HepG2 (cell line): ENCODE measurements around the gene ACTR1A. TPM values are rescaled to one million over a fixed set of nuclear protein-coding genes. Genes with fewer than 3 reads are reported as not detected.

Experiments
- ATAC-seq: fragments of 200-7000 bp; cut with Tn5 transposase; 3 replicates; pipeline ENCODE4 v1.9.1; 2020; ENCODE audit warnings: mild to moderate bottlenecking, moderate library complexity
- BruUV-seq: library from RNA; stranded (reverse); fragments of 400-500 nt; replicated peaks from 2 replicates; lab custom pipeline; 2021; lab: Mats Ljungman, UMichigan
- CTCF ChIA-PET: fragments of 300-600 bp; formaldehyde crosslinking; extraction: SDS; loops from one replicate; lab custom pipeline; 2021; ENCODE audit warnings: low total read pairs, inconsistent platforms, low intra/inter-chr PET ratio; lab: Yijun Ruan, JAX
- POLR2A ChIA-PET: fragments of 350-600 bp; sonication (Branson Sonifier 250); formaldehyde crosslinking; loops from one replicate; lab custom pipeline; 2020; ENCODE audit warnings: antibody characterized with exemption, inconsistent platforms; lab: Yijun Ruan, JAX
- DNase-seq: peaks from one replicate; pipeline ENCODE4 v3.0.0-alpha.2; 2015; ENCODE audit warnings: low spot score
- FAIRE-seq: peaks from 3 replicates; lab custom pipeline; 2011; peaks lifted over from hg19 to GRCh38; lab: Jason Lieb, UNC
- H2AFZ ChIP-seq: one replicate; pipeline ENCODE4 v1.6.1; 2011; ENCODE audit warnings: low read length, inconsistent platforms
- H3K27ac ChIP-seq: fragments of 300-600 bp; 3 replicates; pipeline ENCODE4 v1.8.0; 2011; ENCODE audit warnings: mixed run types, mild to moderate bottlenecking, mixed read lengths, low read length, inconsistent platforms; ENCODE audit not compliant: insufficient read depth; ENCODE audit errors: extremely low read length
- H3K27me3 ChIP-seq, 2 experiments: fragments of 200-600 bp in 1 of 2; 2 replicates in 1 of 2; 3 replicates in 1 of 2; pipeline versions ENCODE4 v1.6.0 to v1.8.0; 2011; ENCODE audit warnings: low read length in 2 of 2, mild to moderate bottlenecking in 2 of 2, moderate library complexity in 2 of 2, inconsistent platforms in 1 of 2; ENCODE audit not compliant: insufficient read depth in 2 of 2, control insufficient read depth in 1 of 2
- H3K36me3 ChIP-seq, 2 experiments: fragments of 200-600 bp in 1 of 2; replicated peaks in 1 of 2; 2 replicates in 1 of 2; 3 replicates in 1 of 2; pipeline versions ENCODE4 v1.5.1 to v1.8.0; 2011; ENCODE audit warnings: low read length in 2 of 2, inconsistent platforms in 1 of 2; ENCODE audit not compliant: insufficient read depth in 2 of 2, control insufficient read depth in 1 of 2
- H3K4me1 ChIP-seq: 2 replicates; pipeline ENCODE4 v1.5.1; 2012; ENCODE audit warnings: low read length, inconsistent platforms; ENCODE audit not compliant: insufficient read depth
- H3K4me2 ChIP-seq: 2 replicates; pipeline ENCODE4 v1.6.0; 2011; ENCODE audit warnings: low read depth, low read length, inconsistent platforms
- H3K4me3 ChIP-seq, 3 experiments: fragments of 200-600 bp in 1 of 3; sonication (generic), shearing (Covaris generic) in 1 of 3; replicated peaks in 1 of 3; 2 replicates each; pipeline ENCODE4 v1.5.1; 2011 to 2016; ENCODE audit warnings: low read length in 3 of 3, inconsistent platforms in 2 of 3, low read depth in 2 of 3, mild to moderate bottlenecking in 2 of 3, control low read depth in 1 of 3, mixed read lengths in 1 of 3; ENCODE audit not compliant: insufficient read depth in 1 of 3
- H3K79me2 ChIP-seq: one replicate; pipeline ENCODE4 v1.6.1; 2011; ENCODE audit warnings: low read length, inconsistent platforms; ENCODE audit not compliant: insufficient read depth
- H3K9ac ChIP-seq: 2 replicates; pipeline ENCODE4 v1.6.0; 2011; ENCODE audit warnings: mild to moderate bottlenecking, low read depth, low read length, inconsistent platforms; ENCODE audit not compliant: insufficient read depth
- H3K9me3 ChIP-seq: 2 replicates; pipeline ENCODE4 v1.5.1; 2012; ENCODE audit warnings: mild to moderate bottlenecking, low read length
- H4K20me1 ChIP-seq: 2 replicates; pipeline ENCODE4 v1.6.0; 2011; ENCODE audit warnings: inconsistent platforms, mild to moderate bottlenecking, low read length, moderate library complexity; ENCODE audit not compliant: insufficient read depth
- ATF2 ChIP-seq: sonication (generic); formaldehyde crosslinking; IDR thresholded peaks from 2 replicates; pipeline ENCODE4 v1.4.0; 2020; ENCODE audit warnings: missing genetic modification reagents
- DR1 ChIP-seq: sonication (generic); formaldehyde crosslinking; IDR thresholded peaks from 2 replicates; pipeline ENCODE4 v1.8.0; 2021; ENCODE audit warnings: mild to moderate bottlenecking, missing genetic modification reagents, inconsistent platforms
- SETDB1 ChIP-seq: sonication (generic); formaldehyde crosslinking; IDR thresholded peaks from 2 replicates; pipeline ENCODE4 v1.5.1; 2020; ENCODE audit warnings: missing genetic modification reagents, mild to moderate bottlenecking, borderline replicate concordance
- YEATS4 ChIP-seq: sonication (generic); formaldehyde crosslinking; IDR thresholded peaks from 2 replicates; pipeline ENCODE4 v1.4.0; 2020; ENCODE audit warnings: missing genetic modification reagents, borderline replicate concordance
- ZMAT3 ChIP-seq: sonication (generic); formaldehyde crosslinking; conservative IDR thresholded peaks from 2 replicates; pipeline ENCODE4 v1.7.0; 2021; ENCODE audit warnings: missing genetic modification reagents
- ZNF430 ChIP-seq: sonication (generic); formaldehyde crosslinking; IDR thresholded peaks from 2 replicates; pipeline ENCODE4 v1.9.0; 2021; ENCODE audit warnings: mild to moderate bottlenecking, missing genetic modification reagents
- ZNF558 ChIP-seq: sonication (generic); formaldehyde crosslinking; IDR thresholded peaks from 2 replicates; pipeline ENCODE4 v1.9.0; 2022; ENCODE audit warnings: mild to moderate bottlenecking, missing genetic modification reagents, borderline replicate concordance
- ZNF609 ChIP-seq: sonication (generic); formaldehyde crosslinking; IDR thresholded peaks from 2 replicates; pipeline ENCODE4 v1.4.0; 2020; ENCODE audit warnings: mild to moderate bottlenecking, missing genetic modification reagents, borderline replicate concordance
- WGBS: methylation state at CpG from one replicate; pipeline ENCODE4 v1.1.6; 2017; ENCODE audit warnings: low lambda C conversion rate; 5-methylcytosine and 5-hydroxymethylcytosine counted together
- in situ Hi-C: cut with HindIII; loops from 2 replicates; pipeline ENCODE4 v1.10.0; 2017; ENCODE audit warnings: low pct_unique_long_range_greater_than_20kb; ENCODE audit not compliant: extremely low pct_ligation_motif_present
- intact Hi-C: fragments of 100-400 bp; cut with micrococcal nuclease; formaldehyde crosslinking; loops from one replicate; pipeline ENCODE4 v1.10.0; 2022; ENCODE audit not compliant: unreplicated experiment
- polyA plus RNA-seq, 8 experiments: library from polyadenylated mRNA; depleted of rRNA in 3 of 8; stranded (reverse) in 7 of 8; unstranded in 1 of 8; fragments of >200 nt; fragmentation: Illumina TruSeq in 4 of 8; extraction: Trizol in 4 of 8; gene quantifications; 2 replicates each; pipeline versions ENCODE4 v1.2.1 to v1.2.3, GENCODE V29; 2011 to 2016; ENCODE audit warnings: low read depth in 4 of 8, missing spikeins in 1 of 8, mixed read lengths in 1 of 8; ENCODE audit not compliant: insufficient read depth in 1 of 8
- total RNA-seq, 5 experiments: library from RNA; depleted of rRNA; stranded (reverse); fragments of >200 nt; fragmentation: Illumina TruSeq; extraction: Trizol; gene quantifications; 2 replicates each; pipeline ENCODE4 v1.2.3, GENCODE V29; 2016; ENCODE audit warnings: low read depth in 1 of 5
- TF ChIP-seq, protein P1 (sequence below): IDR thresholded peaks from 2 replicates; pipeline ENCODE4 v1.6.1; 2012; ENCODE audit warnings: low read depth, low read length, improper control_type of control experiment
- TF ChIP-seq, protein P2 (sequence below): sonication (generic); formaldehyde crosslinking; IDR thresholded peaks from 2 replicates; pipeline ENCODE4 v1.4.0; 2020; ENCODE audit warnings: mild to moderate bottlenecking, missing genetic modification reagents

ACTR1A gene
- total and polyA plus RNA-seq, 2 of the 13 experiments (the other 11 are each of a cell fraction or from before 2014, with no cell fraction given): 59.6 to 62.8 TPM

GRCh38 chr10:102485093-102485784 lies 17.3 kb downstream of the ACTR1A start (continued):
- TF ChIP-seq ATF2 (CRISPR knock-in tag): no peak
- TF ChIP-seq DR1 (CRISPR knock-in tag): no peak
- no peak for TF ChIP-seq ZNF609 (CRISPR knock-in tag)

DNA sequence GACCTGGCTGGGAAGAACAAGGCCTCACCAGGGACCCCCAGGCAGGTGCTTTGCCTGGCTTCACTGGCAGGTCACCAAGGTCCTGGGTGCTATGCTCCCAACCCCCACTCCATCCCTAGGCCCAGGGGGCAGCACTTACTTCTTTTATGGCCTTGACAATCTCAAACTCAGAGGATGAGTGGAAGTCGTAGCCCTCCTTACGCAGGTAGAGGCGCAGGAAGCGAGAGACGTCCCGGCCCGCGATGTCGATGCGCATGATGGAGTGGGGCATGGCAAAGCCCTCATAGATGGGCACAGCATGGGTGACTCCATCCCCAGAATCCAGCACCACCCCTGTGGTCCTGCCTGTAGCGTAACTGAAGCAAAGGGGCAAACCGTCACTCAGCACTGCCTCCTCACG lies 18.5 kb downstream of the ACTR1A start:
- no peak for ATAC-seq
- H3K9me3 ChIP-seq: no peaks in the 10 kb centered on the region
- no peak overlapping the region for H3K4me3 ChIP-seq
- peaks cover 46 to 79% of the 10 kb centered on the region in 2 experiments for H3K36me3 ChIP-seq
- H4K20me1 ChIP-seq: 0 out of 2 replicates have a peak, but pooled peaks cover 3% of the 10 kb centered on the region
- intact Hi-C loops: no loop called here
- no peaks in the 10 kb centered on the region for H3K27me3 ChIP-seq
- no TSS peak for BruUV-seq
- no peak overlapping the region for H2AFZ ChIP-seq
- WGBS: 100% methylated on average over 3 of the region's 13 CpGs
- no peaks in the 10 kb centered on the region for H3K79me2 ChIP-seq
- DNase-seq: no peak
- ChIA-PET CTCF (no interaction called here), POLR2A (no interaction called here)
- no peak overlapping the region for H3K27ac ChIP-seq
- H3K4me1 ChIP-seq: no peaks in the 10 kb centered on the region
- in situ Hi-C loops: no loop called here
- no peak overlapping the region for H3K4me2 ChIP-seq
- FAIRE-seq: no peak
- no peak overlapping the region for H3K9ac ChIP-seq
- no peak for TF ChIP-seq ZNF430 (CRISPR knock-in tag)
- TF ChIP-seq ZMAT3 (CRISPR knock-in tag): no peak
- TF ChIP-seq ZNF558 (CRISPR knock-in tag): no peak
- no peak for TF ChIP-seq YEATS4 (CRISPR knock-in tag)
- TF ChIP-seq, protein P1, sequence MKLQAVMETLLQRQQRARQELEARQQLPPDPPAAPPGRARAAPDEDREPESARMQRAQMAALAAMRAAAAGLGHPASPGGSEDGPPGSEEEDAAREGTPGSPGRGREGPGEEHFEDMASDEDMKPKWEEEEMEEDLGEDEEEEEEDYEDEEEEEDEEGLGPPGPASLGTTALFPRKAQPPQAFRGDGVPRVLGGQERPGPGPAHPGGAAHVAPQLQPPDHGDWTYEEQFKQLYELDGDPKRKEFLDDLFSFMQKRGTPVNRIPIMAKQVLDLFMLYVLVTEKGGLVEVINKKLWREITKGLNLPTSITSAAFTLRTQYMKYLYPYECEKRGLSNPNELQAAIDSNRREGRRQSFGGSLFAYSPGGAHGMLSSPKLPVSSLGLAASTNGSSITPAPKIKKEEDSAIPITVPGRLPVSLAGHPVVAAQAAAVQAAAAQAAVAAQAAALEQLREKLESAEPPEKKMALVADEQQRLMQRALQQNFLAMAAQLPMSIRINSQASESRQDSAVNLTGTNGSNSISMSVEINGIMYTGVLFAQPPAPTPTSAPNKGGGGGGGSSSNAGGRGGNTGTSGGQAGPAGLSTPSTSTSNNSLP: no peak
- TF ChIP-seq SETDB1 (CRISPR knock-in tag): no peak
- TF ChIP-seq, protein P2, sequence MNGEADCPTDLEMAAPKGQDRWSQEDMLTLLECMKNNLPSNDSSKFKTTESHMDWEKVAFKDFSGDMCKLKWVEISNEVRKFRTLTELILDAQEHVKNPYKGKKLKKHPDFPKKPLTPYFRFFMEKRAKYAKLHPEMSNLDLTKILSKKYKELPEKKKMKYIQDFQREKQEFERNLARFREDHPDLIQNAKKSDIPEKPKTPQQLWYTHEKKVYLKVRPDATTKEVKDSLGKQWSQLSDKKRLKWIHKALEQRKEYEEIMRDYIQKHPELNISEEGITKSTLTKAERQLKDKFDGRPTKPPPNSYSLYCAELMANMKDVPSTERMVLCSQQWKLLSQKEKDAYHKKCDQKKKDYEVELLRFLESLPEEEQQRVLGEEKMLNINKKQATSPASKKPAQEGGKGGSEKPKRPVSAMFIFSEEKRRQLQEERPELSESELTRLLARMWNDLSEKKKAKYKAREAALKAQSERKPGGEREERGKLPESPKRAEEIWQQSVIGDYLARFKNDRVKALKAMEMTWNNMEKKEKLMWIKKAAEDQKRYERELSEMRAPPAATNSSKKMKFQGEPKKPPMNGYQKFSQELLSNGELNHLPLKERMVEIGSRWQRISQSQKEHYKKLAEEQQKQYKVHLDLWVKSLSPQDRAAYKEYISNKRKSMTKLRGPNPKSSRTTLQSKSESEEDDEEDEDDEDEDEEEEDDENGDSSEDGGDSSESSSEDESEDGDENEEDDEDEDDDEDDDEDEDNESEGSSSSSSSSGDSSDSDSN (CRISPR knock-in tag): no peak
